ENCODE data around the gene MAP3K4.

MAP3K4 gene

GRCh38 chr6:161166677-161167076 is 175.1 kb downstream of the MAP3K4 start:
- DNase-seq (ENCODE audit: low read depth in 1 of 2, low spot score in 1 of 2) = no peak

All from stimulated activated CD4-positive, alpha-beta T cell treated with anti-CD3 and anti-CD28 coated beads, Interleukin-15, amount 100 ng/mL, for 1 hour (primary cell).